Measurements from ENCODE around the gene ZNF618. TPM values are rescaled to one million over a fixed set of nuclear protein-coding genes. Genes with fewer than 3 reads are reported as not detected.

ZNF618 gene
- polyA plus RNA-seq, 1 donor (not counting 4 experiments of a cell fraction or from before 2014, with no cell fraction given): 2.5 TPM

- Histone ChIP-seq H3K9me3 (ENCODE audit: control insufficient read depth, low read depth, low read length) (no peaks in the 10 kb centered on the region), H3K9ac (ENCODE audit: control insufficient read depth, extremely low read depth, insufficient read depth, low read length) (no peak overlapping the region), H3K27me3 (ENCODE audit: control insufficient read depth, extremely low read depth, insufficient read depth, low read length) (no peaks in the 10 kb centered on the region), H3K36me3 (ENCODE audit: control insufficient read depth in 2 of 2, extremely low read depth in 1 of 2, insufficient read depth in 2 of 2, low read length in 2 of 2) (peaks cover 0 to 1% of the 10 kb centered on the region in 2 experiments), H4K20me1 (ENCODE audit: control insufficient read depth, extremely low read depth, insufficient read depth, low read length) (no peaks in the 10 kb centered on the region), H3K4me1 (ENCODE audit: control insufficient read depth, extremely low read depth, insufficient read depth, low read length) (no peaks in the 10 kb centered on the region), H3K4me3 (ENCODE audit: control insufficient read depth in 2 of 3, extremely low read depth in 1 of 3, insufficient read depth in 2 of 3, low read depth in 1 of 3, low read length in 3 of 3) (no peak overlapping the region), H3K4me2 (ENCODE audit: control insufficient read depth, extremely low read depth, insufficient read depth, low read depth, low read length) (no peak overlapping the region), H3K79me2 (ENCODE audit: control insufficient read depth, insufficient read depth, low read length) (no peaks in the 10 kb centered on the region), H3K27ac (ENCODE audit: control insufficient read depth, insufficient read depth, low read length) (no peak overlapping the region), H2AFZ (ENCODE audit: control insufficient read depth, low read length) (no peak overlapping the region), H3K9me1 (ENCODE audit: control insufficient read depth, extremely low read depth, insufficient read depth, low read length) (no peaks in the 10 kb centered on the region)
- TF ChIP-seq, protein P1, sequence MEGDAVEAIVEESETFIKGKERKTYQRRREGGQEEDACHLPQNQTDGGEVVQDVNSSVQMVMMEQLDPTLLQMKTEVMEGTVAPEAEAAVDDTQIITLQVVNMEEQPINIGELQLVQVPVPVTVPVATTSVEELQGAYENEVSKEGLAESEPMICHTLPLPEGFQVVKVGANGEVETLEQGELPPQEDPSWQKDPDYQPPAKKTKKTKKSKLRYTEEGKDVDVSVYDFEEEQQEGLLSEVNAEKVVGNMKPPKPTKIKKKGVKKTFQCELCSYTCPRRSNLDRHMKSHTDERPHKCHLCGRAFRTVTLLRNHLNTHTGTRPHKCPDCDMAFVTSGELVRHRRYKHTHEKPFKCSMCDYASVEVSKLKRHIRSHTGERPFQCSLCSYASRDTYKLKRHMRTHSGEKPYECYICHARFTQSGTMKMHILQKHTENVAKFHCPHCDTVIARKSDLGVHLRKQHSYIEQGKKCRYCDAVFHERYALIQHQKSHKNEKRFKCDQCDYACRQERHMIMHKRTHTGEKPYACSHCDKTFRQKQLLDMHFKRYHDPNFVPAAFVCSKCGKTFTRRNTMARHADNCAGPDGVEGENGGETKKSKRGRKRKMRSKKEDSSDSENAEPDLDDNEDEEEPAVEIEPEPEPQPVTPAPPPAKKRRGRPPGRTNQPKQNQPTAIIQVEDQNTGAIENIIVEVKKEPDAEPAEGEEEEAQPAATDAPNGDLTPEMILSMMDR (optimal IDR thresholded peaks at IDR 0.05 in 1 of 3, IDR thresholded peaks at IDR 0.05 in 1 of 3, conservative IDR thresholded peaks at IDR 0.05 in 1 of 3; ENCODE audit: extremely low read depth in 1 of 3, insufficient read depth in 2 of 3, low read length in 3 of 3): no peak
- no peak for TF ChIP-seq EZH2 (IDR thresholded peaks at IDR 0.05; ENCODE audit: low read length)
- FAIRE-seq (no peak), DNase-seq (ENCODE audit: low read depth, low spot score) (no peak)
- dilution Hi-C loops (cut with MboI; ENCODE audit: extremely low pct_ligation_motif_present, low sequenced_read_pairs): no loop called here
Measured at GRCh38 chr9:113920872-113921271, 44.8 kb downstream of the ZNF618 start.

DNA sequence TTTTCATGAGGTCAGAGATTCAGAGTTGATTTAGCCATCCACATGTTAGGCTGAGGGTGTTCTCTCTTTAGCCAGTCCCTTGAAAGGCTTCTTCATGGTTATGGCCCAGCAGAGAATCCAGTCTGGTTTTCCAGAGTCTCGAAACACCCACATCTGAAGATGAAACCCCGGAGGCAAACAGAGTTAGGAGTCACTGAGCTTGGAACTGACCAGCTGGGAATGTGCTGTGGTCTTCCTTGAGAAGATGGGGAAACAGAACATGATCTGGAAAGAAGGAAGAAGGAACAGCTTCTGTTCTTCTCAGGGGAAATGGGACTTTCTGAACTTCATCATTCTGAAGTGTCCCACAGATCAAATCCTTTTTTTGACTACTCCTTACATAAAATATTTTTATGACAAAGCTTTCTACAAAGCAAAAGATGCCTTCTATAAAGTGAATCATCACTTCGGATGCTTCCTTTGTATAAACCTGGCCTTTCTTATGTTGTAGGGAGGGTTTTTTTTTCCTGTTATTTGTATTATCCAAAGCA, 45.4 kb downstream of the ZNF618 start:
- Histone ChIP-seq H3K36me3 (ENCODE audit: control insufficient read depth in 2 of 2, extremely low read depth in 1 of 2, insufficient read depth in 2 of 2, low read length in 2 of 2) (peaks cover 0 to under 1% of the 10 kb centered on the region in 2 experiments), H3K4me3 (ENCODE audit: control insufficient read depth in 2 of 3, extremely low read depth in 1 of 3, insufficient read depth in 2 of 3, low read depth in 1 of 3, low read length in 3 of 3) (no peak overlapping the region), H3K4me2 (ENCODE audit: control insufficient read depth, extremely low read depth, insufficient read depth, low read depth, low read length) (no peak overlapping the region), H2AFZ (ENCODE audit: control insufficient read depth, low read length) (no peak overlapping the region), H3K4me1 (ENCODE audit: control insufficient read depth, extremely low read depth, insufficient read depth, low read length) (no peaks in the 10 kb centered on the region), H3K79me2 (ENCODE audit: control insufficient read depth, insufficient read depth, low read length) (no peaks in the 10 kb centered on the region), H3K9me1 (ENCODE audit: control insufficient read depth, extremely low read depth, insufficient read depth, low read length) (no peaks in the 10 kb centered on the region), H4K20me1 (ENCODE audit: control insufficient read depth, extremely low read depth, insufficient read depth, low read length) (no peaks in the 10 kb centered on the region), H3K27me3 (ENCODE audit: control insufficient read depth, extremely low read depth, insufficient read depth, low read length) (no peaks in the 10 kb centered on the region), H3K9ac (ENCODE audit: control insufficient read depth, extremely low read depth, insufficient read depth, low read length) (no peak overlapping the region), H3K9me3 (ENCODE audit: control insufficient read depth, low read depth, low read length) (no peaks in the 10 kb centered on the region), H3K27ac (ENCODE audit: control insufficient read depth, insufficient read depth, low read length) (no peak overlapping the region)
- DNase-seq (ENCODE audit: low read depth, low spot score) (no peak), FAIRE-seq (no peak)
- TF ChIP-seq, protein P1 (optimal IDR thresholded peaks at IDR 0.05 in 1 of 3, IDR thresholded peaks at IDR 0.05 in 1 of 3, conservative IDR thresholded peaks at IDR 0.05 in 1 of 3; ENCODE audit: extremely low read depth in 1 of 3, insufficient read depth in 2 of 3, low read length in 3 of 3): no peak
- dilution Hi-C loops (cut with MboI; ENCODE audit: extremely low pct_ligation_motif_present, low sequenced_read_pairs): no loop called here
